Measurements from ENCODE around the gene SEC14L2. TPM values are rescaled to one million over a fixed set of nuclear protein-coding genes. Genes with fewer than 3 reads are reported as not detected.

SEC14L2 gene
- total RNA-seq, 1 experiment from 2014 or later = 8.2 TPM

DNA sequence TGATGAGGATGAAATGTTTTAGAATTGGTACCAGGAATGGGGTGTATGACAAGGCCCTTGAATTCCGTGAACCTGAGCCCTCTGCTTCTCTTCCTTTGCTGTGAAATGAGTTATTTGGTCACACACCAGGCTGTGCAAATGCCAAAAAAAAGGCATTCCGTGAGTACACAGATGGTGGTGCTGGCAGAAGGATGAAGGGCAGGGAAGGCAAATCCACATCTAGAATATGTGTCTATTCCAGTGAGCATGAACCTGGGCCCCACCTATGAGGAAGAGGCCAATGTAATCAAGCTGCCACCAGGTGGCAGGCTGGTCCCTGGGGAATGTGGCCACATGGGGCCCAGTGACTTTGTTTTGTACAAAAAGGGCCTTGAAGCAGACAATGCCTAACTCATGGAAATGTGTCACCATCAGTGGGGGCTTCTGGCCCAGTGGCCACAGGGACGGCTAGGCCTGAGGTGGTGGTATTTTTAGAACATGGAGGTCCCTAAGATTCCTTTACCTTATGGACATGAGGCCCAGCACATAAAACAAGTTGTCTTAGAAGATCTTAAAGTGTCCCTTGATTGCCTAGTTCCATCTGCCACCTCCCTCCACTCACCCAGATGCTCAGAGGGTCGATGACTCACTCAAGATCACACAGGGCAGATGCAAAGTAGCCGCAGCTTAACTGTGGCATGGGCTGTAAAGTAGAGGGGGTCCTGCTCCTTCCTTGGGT, 5.7 kb upstream of the SEC14L2 start:
- no peak overlapping the region for H3K23ac ChIP-seq (ENCODE audit: insufficient read length, low read depth, low read length)
- DNase-seq = peak; percentile 71
- Mint-ChIP-seq H3K36me3 (ENCODE audit: insufficient read depth in 1 of 3, low read depth in 3 of 3) (peaks cover 0 to 8% (median 5%) of the 10 kb centered on the region in 3 experiments; a peak in 3 of 7 replicates), H3K4me1 (peaks cover 32 to 41% of the 10 kb centered on the region in 2 experiments), H3K27me3 (ENCODE audit: low read depth) (peaks cover 15% of the 10 kb centered on the region), H3K9me3 (peaks cover 8 to 11% of the 10 kb centered on the region in 2 experiments), H3K27ac (peak overlapping the region in 2 of 3 experiments; percentile 23 to 86; a peak in 2 of 7 replicates), H3K4me3 (no peak overlapping the region)
- H3K18ac ChIP-seq (ENCODE audit: insufficient read length, low read depth, low read length) = no peak overlapping the region
- H3K4ac ChIP-seq (ENCODE audit: low read depth, low read length) = no peak overlapping the region
- no peak overlapping the region for H3K14ac ChIP-seq (ENCODE audit: insufficient read depth, low read length)
- H2BK5ac ChIP-seq (ENCODE audit: insufficient read length, low read length) = no peak overlapping the region
- H3T11ph ChIP-seq (ENCODE audit: low read length) = no peak overlapping the region
- no peak overlapping the region for H2BK120ac ChIP-seq (ENCODE audit: low read depth, low read length, poor library complexity, severe bottlenecking)
- H4K91ac ChIP-seq (ENCODE audit: insufficient read length, low read depth, low read length) = no peak overlapping the region
- no peak overlapping the region for H3K4me2 ChIP-seq (ENCODE audit: insufficient read depth, insufficient read length, low read length)
- H2BK12ac ChIP-seq (ENCODE audit: insufficient read length, low read depth, low read length) = no peak overlapping the region
- no peaks in the 10 kb centered on the region for H3K27me3 ChIP-seq (ENCODE audit: insufficient read depth, low read length)
- TF ChIP-seq, protein P1, sequence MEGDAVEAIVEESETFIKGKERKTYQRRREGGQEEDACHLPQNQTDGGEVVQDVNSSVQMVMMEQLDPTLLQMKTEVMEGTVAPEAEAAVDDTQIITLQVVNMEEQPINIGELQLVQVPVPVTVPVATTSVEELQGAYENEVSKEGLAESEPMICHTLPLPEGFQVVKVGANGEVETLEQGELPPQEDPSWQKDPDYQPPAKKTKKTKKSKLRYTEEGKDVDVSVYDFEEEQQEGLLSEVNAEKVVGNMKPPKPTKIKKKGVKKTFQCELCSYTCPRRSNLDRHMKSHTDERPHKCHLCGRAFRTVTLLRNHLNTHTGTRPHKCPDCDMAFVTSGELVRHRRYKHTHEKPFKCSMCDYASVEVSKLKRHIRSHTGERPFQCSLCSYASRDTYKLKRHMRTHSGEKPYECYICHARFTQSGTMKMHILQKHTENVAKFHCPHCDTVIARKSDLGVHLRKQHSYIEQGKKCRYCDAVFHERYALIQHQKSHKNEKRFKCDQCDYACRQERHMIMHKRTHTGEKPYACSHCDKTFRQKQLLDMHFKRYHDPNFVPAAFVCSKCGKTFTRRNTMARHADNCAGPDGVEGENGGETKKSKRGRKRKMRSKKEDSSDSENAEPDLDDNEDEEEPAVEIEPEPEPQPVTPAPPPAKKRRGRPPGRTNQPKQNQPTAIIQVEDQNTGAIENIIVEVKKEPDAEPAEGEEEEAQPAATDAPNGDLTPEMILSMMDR (conservative IDR thresholded peaks at IDR 0.05) = peak; percentile 83
- H4K8ac ChIP-seq (replicated peaks; ENCODE audit: insufficient read length, low read depth, low read length) = no peak overlapping the region
- no peak overlapping the region for H2BK15ac ChIP-seq (ENCODE audit: low read depth, low read length)
- H3K56ac ChIP-seq (ENCODE audit: insufficient read length, low read depth, low read length) = no peak overlapping the region
- WGBS (ENCODE audit: extremely low coverage, insufficient read length, low lambda C conversion rate) = no CpG with 5 or more reads among the region's 5 CpGs
- H3K79me1 ChIP-seq (ENCODE audit: insufficient read depth, low read depth, low read length, poor library complexity, severe bottlenecking) = no peaks in the 10 kb centered on the region
- no peaks in the 10 kb centered on the region for H3K79me2 ChIP-seq (ENCODE audit: insufficient read depth, low read length)
- no peak overlapping the region for H3K27ac ChIP-seq (ENCODE audit: insufficient read length, low read depth, low read length)
- no peak overlapping the region for H3K9ac ChIP-seq (ENCODE audit: extremely low read depth, insufficient read length, low read length)
- no peak overlapping the region for H2BK20ac ChIP-seq (ENCODE audit: low read depth, low read length, poor library complexity, severe bottlenecking)
- no peak overlapping the region for H2AFZ ChIP-seq (ENCODE audit: low read length)
- H3K4me1 ChIP-seq (ENCODE audit: insufficient read depth, low read length) = no peaks in the 10 kb centered on the region; the same call in 1 of the 2 replicates
- H3K9me3 ChIP-seq (ENCODE audit: control insufficient read depth, low read depth, low read length) = no peaks in the 10 kb centered on the region
- no peak overlapping the region for H2AK5ac ChIP-seq (ENCODE audit: insufficient read length, low read length)
- peaks cover 6% of the 10 kb centered on the region for H3K23me2 ChIP-seq (ENCODE audit: insufficient read length, low read depth, low read length, poor library complexity, severe bottlenecking)
- no peaks in the 10 kb centered on the region for H4K20me1 ChIP-seq (ENCODE audit: control insufficient read depth, insufficient read depth, insufficient read length)
- H4K5ac ChIP-seq (ENCODE audit: insufficient read length, low read depth, low read length) = no peak overlapping the region
